ENCODE data around the gene NPW.

- TF ChIP-seq CTCF (IDR thresholded peaks at IDR 0.05) (no peak), EP300 (IDR thresholded peaks at IDR 0.05) (no peak), POLR2A (IDR thresholded peaks at IDR 0.05; ENCODE audit: low read depth) (no peak)
Observed at GRCh38 chr16:2054543-2055245, 35.1 kb downstream of the NPW start.

Data from esophagus muscularis mucosa (tissue), 4 donors.